ENCODE results near the gene HCLS1. TPM values are rescaled to one million over a fixed set of nuclear protein-coding genes. Genes with fewer than 3 reads are reported as not detected.

The HCLS1 gene
- total and polyA plus RNA-seq, 12 donors: 4.5 to 101 (median 51.4) TPM

DNA sequence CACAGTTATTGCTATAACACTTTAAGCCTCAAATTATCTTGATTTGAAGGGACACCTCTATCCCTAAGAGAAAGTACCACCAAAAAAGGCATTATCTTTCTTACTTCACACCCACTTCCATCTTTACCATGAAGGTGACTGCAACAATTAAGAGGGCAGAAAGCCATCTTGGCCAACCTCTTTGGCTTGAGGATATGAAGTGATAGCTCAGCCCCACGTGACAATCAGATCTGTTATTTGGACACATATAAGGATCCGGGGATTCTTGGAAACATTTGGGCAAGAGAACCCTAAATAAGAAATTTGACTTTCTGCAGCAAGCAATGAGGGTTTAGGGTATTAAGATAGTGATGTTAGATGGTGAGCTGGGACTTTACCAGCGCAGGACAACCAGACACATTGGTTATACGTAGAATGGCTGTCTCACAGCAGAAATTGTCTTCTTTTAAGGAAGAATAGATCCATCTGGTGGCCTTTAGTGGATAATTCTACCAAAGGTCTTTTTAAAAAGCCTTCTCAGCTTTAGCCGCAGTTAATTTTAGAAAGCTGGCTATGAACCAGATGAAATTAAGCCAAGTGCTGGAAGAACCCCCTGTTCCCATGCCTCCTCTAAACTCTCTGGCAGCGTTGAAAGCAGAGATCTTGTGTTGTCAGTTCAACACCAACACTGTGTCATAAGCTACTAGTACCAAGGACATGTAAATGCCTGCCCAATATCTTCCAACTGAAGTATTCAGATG, 12.3 kb downstream of the HCLS1 start:
- peaks cover 0 to 6% of the 10 kb centered on the region in 2 donors for H3K36me3 ChIP-seq (replicated peaks in 1 of 2)
- no peaks in the 10 kb centered on the region for H3K27me3 ChIP-seq
- 53 to 65% (median 57%) methylated on average over 6 of the region's 6 CpGs for WGBS, 4 donors
- no peaks in the 10 kb centered on the region for H3K9me3 ChIP-seq (replicated peaks in 1 of 3)
- intact Hi-C loops (cut with DNase I): no loop called here
- peak in 6 of 7 donors; percentile 24 to 57 (median 40) for DNase-seq
- H3K27ac ChIP-seq: peak overlapping the region in 2 of 5 donors; percentile 17 to 26
- TF ChIP-seq CTCF (IDR thresholded peaks at IDR 0.05) (peak in 5 of 6 experiments; percentile 17 to 45 (median 32)), POLR2A (IDR thresholded peaks at IDR 0.05) (no peak)
- H3K4me1 ChIP-seq (replicated peaks in 1 of 2): peaks cover 17 to 21% of the 10 kb centered on the region in 2 donors
- H3K4me3 ChIP-seq: no peak overlapping the region

- TF ChIP-seq POLR2A (IDR thresholded peaks at IDR 0.05) (no peak), CTCF (IDR thresholded peaks at IDR 0.05) (no peak)
- DNase-seq: no peak
- H3K27ac ChIP-seq: no peak overlapping the region
- H3K4me1 ChIP-seq (replicated peaks in 1 of 2): peaks cover 17 to 21% of the 10 kb centered on the region in 2 donors
- no peak overlapping the region for H3K4me3 ChIP-seq
- intact Hi-C loops (cut with DNase I): no loop called here
- peaks cover 0 to 6% of the 10 kb centered on the region in 2 donors for H3K36me3 ChIP-seq (replicated peaks in 1 of 2)
- no peaks in the 10 kb centered on the region for H3K27me3 ChIP-seq
- H3K9me3 ChIP-seq (replicated peaks in 1 of 3): no peaks in the 10 kb centered on the region
- WGBS, 4 donors: 92 to 95% (median 95%) methylated on average over 5 of the region's 5 CpGs
Measured at GRCh38 chr3:121645054-121645453, 15.6 kb downstream of the HCLS1 start.

GRCh38 chr3:121642601-121643314, 17.9 kb downstream of the HCLS1 start:
- H3K27me3 ChIP-seq: no peaks in the 10 kb centered on the region
- TF ChIP-seq POLR2A (IDR thresholded peaks at IDR 0.05): no peak
- TF ChIP-seq CTCF (IDR thresholded peaks at IDR 0.05): no peak
- peaks cover 0 to 6% of the 10 kb centered on the region in 2 donors for H3K36me3 ChIP-seq (replicated peaks in 1 of 2)
- no peaks in the 10 kb centered on the region for H3K9me3 ChIP-seq (replicated peaks in 1 of 3)
- no peak for DNase-seq
- H3K4me1 ChIP-seq (replicated peaks in 1 of 2): peaks cover 0 to 1% of the 10 kb centered on the region in 2 donors
- 73 to 78% (median 77%) methylated on average over 9 of the region's 9 CpGs for WGBS, 4 donors
- H3K27ac ChIP-seq: no peak overlapping the region
- H3K4me3 ChIP-seq: no peak overlapping the region
- intact Hi-C loops (cut with DNase I): no loop called here

- no peak for DNase-seq
- Histone ChIP-seq H3K4me1 (replicated peaks in 1 of 2) (no peaks in the 10 kb centered on the region), H3K36me3 (replicated peaks in 1 of 2) (peaks cover 0 to 9% of the 10 kb centered on the region in 2 donors), H3K4me3 (no peak overlapping the region), H3K9me3 (replicated peaks in 1 of 3) (no peaks in the 10 kb centered on the region), H3K27ac (no peak overlapping the region), H3K27me3 (no peaks in the 10 kb centered on the region)
- 89 to 94% (median 92%) methylated on average over 2 of the region's 2 CpGs for WGBS, 4 donors
- intact Hi-C loops (cut with DNase I): no loop called here
- TF ChIP-seq POLR2A (IDR thresholded peaks at IDR 0.05) (no peak), CTCF (IDR thresholded peaks at IDR 0.05) (no peak)
Measured at GRCh38 chr3:121641127-121641526, 19.6 kb downstream of the HCLS1 start.

Data from adrenal gland (tissue), 12 donors.